PFSK-1 (cell line): Measurements from ENCODE around the gene SEMA3C.

Experiments
- FOXP2 ChIP-seq: optimal IDR thresholded peaks from 2 replicates; pipeline ENCODE3; 2011; ENCODE audit warnings: borderline replicate concordance, control low read depth, inconsistent platforms; ENCODE audit not compliant: insufficient read depth; ENCODE audit errors: extremely low read length, extremely low read depth
- POLR2AphosphoS5 ChIP-seq: IDR thresholded peaks from 2 replicates; pipeline ENCODE4 v1.6.1; 2012; ENCODE audit warnings: low read depth, mild to moderate bottlenecking, control low read depth, low read length, moderate library complexity
- REST ChIP-seq, 2 experiments: IDR thresholded peaks; 2 replicates each; pipeline versions ENCODE4 v1.6.1 to v1.8.0; 2011 to 2012; ENCODE audit warnings: low read depth in 2 of 2, low read length in 2 of 2, control low read depth in 1 of 2, inconsistent platforms in 1 of 2, mild to moderate bottlenecking in 1 of 2, moderate library complexity in 1 of 2; ENCODE audit not compliant: insufficient read depth in 1 of 2
- SIN3A ChIP-seq: IDR thresholded peaks from 2 replicates; pipeline ENCODE4 v1.6.1; 2012; ENCODE audit warnings: mild to moderate bottlenecking, low read length, moderate library complexity, borderline replicate concordance; ENCODE audit not compliant: insufficient read depth
- TAF1 ChIP-seq: IDR thresholded peaks from 2 replicates; pipeline ENCODE4 v1.6.1; 2012; ENCODE audit warnings: low read length, control low read depth, borderline replicate concordance; ENCODE audit not compliant: insufficient read depth

GRCh38 chr7:80768756-80769155 is 150.1 kb downstream of the SEMA3C start:
- TF ChIP-seq REST (IDR thresholded peaks at IDR 0.05; ENCODE audit: insufficient read depth in 1 of 2, low read depth in 2 of 2, low read length in 2 of 2) (no peak), SIN3A (no peak), POLR2AphosphoS5 (no peak), TAF1 (no peak), FOXP2 (no peak)
